ENCODE results near the gene WNT3A. TPM values are rescaled to one million over a fixed set of nuclear protein-coding genes. Genes with fewer than 3 reads are reported as not detected.

WNT3A gene
- polyA plus RNA-seq, 1 of the 3 experiments (the other 2 are of a cell fraction), result not detected

DNA sequence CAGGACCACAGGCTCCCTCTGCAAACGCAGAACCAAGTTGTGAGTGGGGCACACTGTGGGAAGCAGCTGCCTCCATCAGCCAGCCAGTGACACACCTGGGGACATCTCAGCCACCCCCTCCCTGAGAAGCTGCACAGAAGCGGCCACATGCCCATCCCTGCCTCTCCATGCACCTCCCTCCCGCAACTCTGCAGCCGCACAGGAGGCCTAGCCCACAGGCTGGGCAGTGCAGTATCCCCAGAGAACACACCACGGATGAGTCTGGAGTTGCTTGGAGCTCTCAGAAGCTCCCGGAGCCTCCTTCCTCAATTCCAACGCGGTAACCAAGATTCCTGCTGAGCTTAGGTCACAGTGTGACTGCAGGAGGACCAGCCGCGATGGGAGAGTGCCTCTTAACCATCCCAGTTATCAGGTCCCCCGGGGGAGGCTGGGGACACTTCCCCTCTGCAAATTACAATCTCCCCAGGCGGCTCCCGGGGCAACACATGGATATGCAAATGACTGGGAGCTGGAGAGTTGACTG lies 1.2 kb upstream of the WNT3A start:
- Histone ChIP-seq H3K79me2 (ENCODE audit: insufficient read depth) (no peaks in the 10 kb centered on the region), H2AFZ (ENCODE audit: low read depth) (no peak overlapping the region), H3K9me3 (no peaks in the 10 kb centered on the region), H3K27me3 (ENCODE audit: insufficient read depth) (peaks cover 45% of the 10 kb centered on the region), H3K4me3 (ENCODE audit: low read depth in 2 of 2, low read length in 1 of 2) (no peak overlapping the region), H3K36me3 (replicated peaks in 1 of 2; ENCODE audit: control insufficient read depth in 1 of 2, insufficient read depth in 2 of 2, low read length in 1 of 2) (no peaks in the 10 kb centered on the region), H3K4me2 (no peak overlapping the region), H3K9me2 (no peaks in the 10 kb centered on the region), H3F3A (replicated peaks; ENCODE audit: insufficient read depth) (no peaks in the 10 kb centered on the region), H3K27ac (ENCODE audit: low read depth in 2 of 2, low read length in 1 of 2) (no peak overlapping the region), H3K4me1 (ENCODE audit: control insufficient read depth in 1 of 2, insufficient read depth in 2 of 2, low read depth in 1 of 2, low read length in 1 of 2) (no peaks in the 10 kb centered on the region; a peak in 1 of 4 replicates), H3K9ac (no peak overlapping the region), H4K20me1 (ENCODE audit: insufficient read depth) (no peaks in the 10 kb centered on the region)
- peak; percentile 25 for DNase-seq
- ChIA-PET POLR2A (no interaction called here), CTCF (interaction anchor here (0.7 to 2.4 kb wide), 5 partner anchors 12 to 171 kb away, joined by 3 to 17 read pairs (median 3); no protein-coding TSS in a partner anchor)
- TF ChIP-seq, protein P1, sequence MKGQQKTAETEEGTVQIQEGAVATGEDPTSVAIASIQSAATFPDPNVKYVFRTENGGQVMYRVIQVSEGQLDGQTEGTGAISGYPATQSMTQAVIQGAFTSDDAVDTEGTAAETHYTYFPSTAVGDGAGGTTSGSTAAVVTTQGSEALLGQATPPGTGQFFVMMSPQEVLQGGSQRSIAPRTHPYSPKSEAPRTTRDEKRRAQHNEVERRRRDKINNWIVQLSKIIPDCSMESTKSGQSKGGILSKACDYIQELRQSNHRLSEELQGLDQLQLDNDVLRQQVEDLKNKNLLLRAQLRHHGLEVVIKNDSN (IDR thresholded peaks at IDR 0.05; ENCODE audit: borderline replicate concordance, low read depth), result no peak
- TF ChIP-seq POLR2AphosphoS5 (IDR thresholded peaks at IDR 0.05; ENCODE audit: low read depth, low read length), result no peak
- no peak for TF ChIP-seq NRF1 (IDR thresholded peaks at IDR 0.05; ENCODE audit: low read depth, low read length)
- no peak for TF ChIP-seq USF2 (IDR thresholded peaks at IDR 0.05; ENCODE audit: borderline replicate concordance, low read depth, low read length)
- 6% methylated on average over 7 of the region's 13 CpGs for WGBS (ENCODE audit: low lambda C conversion rate)

DNA sequence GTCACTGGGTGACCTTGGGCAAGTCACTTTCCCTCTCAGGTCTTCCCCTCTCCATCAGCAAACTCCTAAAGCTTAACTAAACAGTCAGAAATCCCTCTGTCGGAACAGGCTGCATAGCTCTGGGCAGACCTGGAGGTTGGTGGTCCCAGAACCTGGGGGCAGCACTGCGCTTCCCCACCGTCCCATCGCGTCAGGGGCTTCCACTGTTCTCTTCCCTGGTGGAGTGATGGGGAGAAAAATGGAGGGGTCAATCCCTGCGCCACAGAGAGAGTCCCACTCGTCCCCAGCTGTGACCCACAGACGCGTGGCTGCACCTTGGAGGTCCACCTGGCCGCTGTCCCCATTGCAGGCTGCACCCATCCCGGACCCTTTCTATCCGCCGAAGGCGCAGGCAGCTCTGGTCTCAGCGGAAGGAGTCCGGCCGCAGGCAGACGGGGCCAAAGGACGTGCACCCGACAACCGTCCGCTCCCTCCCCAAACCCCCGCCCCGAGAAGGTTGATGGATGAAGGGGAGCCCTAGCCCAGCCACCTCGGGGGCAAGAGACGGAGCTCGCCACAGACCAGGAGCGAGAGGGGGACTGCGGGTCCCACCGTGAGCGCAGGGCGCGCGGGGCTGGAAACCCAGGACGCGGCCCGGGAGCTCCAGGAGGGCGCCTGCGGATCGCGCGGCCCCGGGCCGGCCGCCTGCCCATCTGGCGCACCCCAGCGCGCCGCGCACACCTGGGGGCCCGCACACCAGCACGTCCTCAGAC lies 588 bp upstream of the WNT3A start:
- H3K27me3 ChIP-seq (ENCODE audit: insufficient read depth), result peaks cover 42% of the 10 kb centered on the region
- H3K9ac ChIP-seq, result no peak overlapping the region
- H3K4me3 ChIP-seq (ENCODE audit: low read depth in 2 of 2, low read length in 1 of 2), result no peak overlapping the region
- H3K27ac ChIP-seq (ENCODE audit: low read depth in 2 of 2, low read length in 1 of 2), result no peak overlapping the region
- no peaks in the 10 kb centered on the region for H3K79me2 ChIP-seq (ENCODE audit: insufficient read depth)
- POLR2A ChIA-PET, result no interaction called here
- CTCF ChIA-PET, result interaction anchor here (2.4 kb wide), 1 partner anchor 68 kb away, joined by 17 read pairs; no protein-coding TSS in a partner anchor
- DNase-seq, result peak; percentile 34
- no peaks in the 10 kb centered on the region for H3F3A ChIP-seq (replicated peaks; ENCODE audit: insufficient read depth)
- no peaks in the 10 kb centered on the region; a peak in 1 of 4 replicates for H3K4me1 ChIP-seq (ENCODE audit: control insufficient read depth in 1 of 2, insufficient read depth in 2 of 2, low read depth in 1 of 2, low read length in 1 of 2)
- H3K9me3 ChIP-seq, result no peaks in the 10 kb centered on the region
- WGBS (ENCODE audit: low lambda C conversion rate), result 35% methylated on average over 6 of the region's 52 CpGs
- H2AFZ ChIP-seq (ENCODE audit: low read depth), result no peak overlapping the region
- H3K36me3 ChIP-seq (replicated peaks in 1 of 2; ENCODE audit: control insufficient read depth in 1 of 2, insufficient read depth in 2 of 2, low read length in 1 of 2), result no peaks in the 10 kb centered on the region
- H3K9me2 ChIP-seq, result no peaks in the 10 kb centered on the region
- H3K4me2 ChIP-seq, result no peak overlapping the region
- no peaks in the 10 kb centered on the region for H4K20me1 ChIP-seq (ENCODE audit: insufficient read depth)
- TF ChIP-seq TEAD4 (IDR thresholded peaks at IDR 0.05; ENCODE audit: borderline replicate concordance, insufficient read depth), result no peak
- TF ChIP-seq, protein P1 (IDR thresholded peaks at IDR 0.05; ENCODE audit: borderline replicate concordance, low read depth), result no peak
- TF ChIP-seq TCF12 (IDR thresholded peaks at IDR 0.05), result no peak
- no peak for TF ChIP-seq MEF2A (IDR thresholded peaks at IDR 0.05; ENCODE audit: borderline replicate concordance, low read depth)
- no peak for TF ChIP-seq SMC3 (IDR thresholded peaks at IDR 0.05; ENCODE audit: low read depth, low read length)
- TF ChIP-seq EZH2phosphoT487 (IDR thresholded peaks at IDR 0.05; ENCODE audit: borderline replicate concordance, low read depth), result no peak
- TF ChIP-seq CHD2 (IDR thresholded peaks at IDR 0.05; ENCODE audit: low read length, partially characterized antibody), result no peak
- TF ChIP-seq PBX3 (IDR thresholded peaks at IDR 0.05), result no peak

Measured in SK-N-SH (cell line).